Superior temporal gyrus (tissue), 1 donor: ENCODE measurements around the gene HIBCH.
"Not testable (repeated sequence)": the region's sequence is repeated elsewhere in the genome, so short reads cannot be mapped to it uniquely, and the experiment has no call there.

Source experiments
- DNase-seq: peaks from one replicate; pipeline ENCODE4 v3.0.0-alpha.2; 2016; ENCODE audit errors: extremely low spot score

HIBCH gene

GRCh38 chr2:190250421-190250820 is 69.2 kb downstream of the HIBCH start:
- DNase-seq, result no peak

- peak; percentile 5 for DNase-seq
Observed at GRCh38 chr2:190235551-190236075, 84.0 kb downstream of the HIBCH start.

- DNase-seq, result no peak
Observed at GRCh38 chr2:190235101-190235500, 84.5 kb downstream of the HIBCH start.

GRCh38 chr2:190223989-190224388 is 95.6 kb downstream of the HIBCH start:
- DNase-seq, result not testable (repeated sequence)

GRCh38 chr2:190222745-190223144 is 96.9 kb downstream of the HIBCH start:
- not testable (repeated sequence) for DNase-seq

GRCh38 chr2:190221429-190221828 is 98.2 kb downstream of the HIBCH start:
- no peak for DNase-seq

GRCh38 chr2:190219186-190219585 is 100.4 kb downstream of the HIBCH start:
- no peak for DNase-seq

- DNase-seq, result no peak
Observed at GRCh38 chr2:190217616-190218015, 102.0 kb downstream of the HIBCH start.

- no peak for DNase-seq
Observed at GRCh38 chr2:190216829-190217228, 102.8 kb downstream of the HIBCH start.

GRCh38 chr2:190215620-190216019 is 104.0 kb downstream of the HIBCH start:
- no peak for DNase-seq

GRCh38 chr2:190214426-190215194 is 105.0 kb downstream of the HIBCH start:
- no peak for DNase-seq

GRCh38 chr2:190213441-190214335 is 105.9 kb downstream of the HIBCH start:
- no peak for DNase-seq

GRCh38 chr2:190210471-190210870 is 109.2 kb downstream of the HIBCH start:
- no peak for DNase-seq

GRCh38 chr2:190209559-190209958 is 110.1 kb downstream of the HIBCH start:
- DNase-seq, result no peak

- no peak for DNase-seq
Observed at GRCh38 chr2:190207930-190208329, 111.7 kb downstream of the HIBCH start.

- no peak for DNase-seq
Observed at GRCh38 chr2:190205657-190206056, 114.0 kb downstream of the HIBCH start.

- no peak for DNase-seq
Observed at GRCh38 chr2:190202604-190203003, 117.0 kb downstream of the HIBCH start.

- DNase-seq, result no peak
Observed at GRCh38 chr2:190202018-190202417, 117.6 kb downstream of the HIBCH start.

GRCh38 chr2:190200603-190201002 is 119.0 kb downstream of the HIBCH start:
- DNase-seq, result no peak

GRCh38 chr2:190199530-190199929 is 120.1 kb downstream of the HIBCH start:
- DNase-seq, result no peak

- no peak for DNase-seq
Observed at GRCh38 chr2:190199109-190199508, 120.5 kb downstream of the HIBCH start.

- no peak for DNase-seq
Observed at GRCh38 chr2:190197143-190197720, 122.4 kb downstream of the HIBCH start.
